GM10266 (cell line): ENCODE data around the gene SLC25A31.

Experiments used
- DNase-seq: peaks from one replicate; pipeline ENCODE4 v3.0.0; 2012; ENCODE audit errors: extremely low spot score
- TF ChIP-seq, protein P1 (sequence below): IDR thresholded peaks from 2 replicates; pipeline ENCODE4 v1.5.1; 2012; ENCODE audit warnings: mild to moderate bottlenecking, low read depth; ENCODE audit not compliant: control insufficient read depth, insufficient read depth; ENCODE audit errors: missing control alignments

Gene SLC25A31

DNA sequence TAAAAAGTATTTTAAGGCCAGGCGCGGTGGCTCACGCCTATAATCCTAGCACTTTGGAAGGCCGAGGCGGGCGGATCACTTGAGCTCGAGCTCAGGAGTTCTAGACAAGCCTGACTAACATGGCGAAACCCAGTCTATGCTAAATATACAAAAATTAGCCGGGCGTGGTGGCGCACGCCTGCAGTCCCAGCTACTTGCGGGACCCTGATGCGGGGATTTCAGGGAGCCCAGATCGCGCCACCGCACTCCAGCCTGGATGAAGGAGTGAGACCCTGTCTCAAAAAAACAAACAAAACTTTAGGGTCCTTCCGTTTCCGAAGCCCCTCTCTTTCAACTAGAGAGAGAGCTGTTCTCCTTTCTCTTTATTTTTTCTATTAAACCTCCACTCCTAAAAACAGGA is 1.2 kb downstream of the SLC25A31 start:
- DNase-seq: no peak
- TF ChIP-seq, protein P1, sequence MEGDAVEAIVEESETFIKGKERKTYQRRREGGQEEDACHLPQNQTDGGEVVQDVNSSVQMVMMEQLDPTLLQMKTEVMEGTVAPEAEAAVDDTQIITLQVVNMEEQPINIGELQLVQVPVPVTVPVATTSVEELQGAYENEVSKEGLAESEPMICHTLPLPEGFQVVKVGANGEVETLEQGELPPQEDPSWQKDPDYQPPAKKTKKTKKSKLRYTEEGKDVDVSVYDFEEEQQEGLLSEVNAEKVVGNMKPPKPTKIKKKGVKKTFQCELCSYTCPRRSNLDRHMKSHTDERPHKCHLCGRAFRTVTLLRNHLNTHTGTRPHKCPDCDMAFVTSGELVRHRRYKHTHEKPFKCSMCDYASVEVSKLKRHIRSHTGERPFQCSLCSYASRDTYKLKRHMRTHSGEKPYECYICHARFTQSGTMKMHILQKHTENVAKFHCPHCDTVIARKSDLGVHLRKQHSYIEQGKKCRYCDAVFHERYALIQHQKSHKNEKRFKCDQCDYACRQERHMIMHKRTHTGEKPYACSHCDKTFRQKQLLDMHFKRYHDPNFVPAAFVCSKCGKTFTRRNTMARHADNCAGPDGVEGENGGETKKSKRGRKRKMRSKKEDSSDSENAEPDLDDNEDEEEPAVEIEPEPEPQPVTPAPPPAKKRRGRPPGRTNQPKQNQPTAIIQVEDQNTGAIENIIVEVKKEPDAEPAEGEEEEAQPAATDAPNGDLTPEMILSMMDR: no peak

GRCh38 chr4:127732623-127733328 is 2.6 kb downstream of the SLC25A31 start:
- DNase-seq: peak; percentile 72
- TF ChIP-seq, protein P1: peak; percentile 42

GRCh38 chr4:127734976-127735375 is 4.8 kb downstream of the SLC25A31 start:
- TF ChIP-seq, protein P1: no peak
- no peak for DNase-seq

GRCh38 chr4:127737295-127737694 is 7.1 kb downstream of the SLC25A31 start:
- TF ChIP-seq, protein P1: no peak
- no peak for DNase-seq

DNA sequence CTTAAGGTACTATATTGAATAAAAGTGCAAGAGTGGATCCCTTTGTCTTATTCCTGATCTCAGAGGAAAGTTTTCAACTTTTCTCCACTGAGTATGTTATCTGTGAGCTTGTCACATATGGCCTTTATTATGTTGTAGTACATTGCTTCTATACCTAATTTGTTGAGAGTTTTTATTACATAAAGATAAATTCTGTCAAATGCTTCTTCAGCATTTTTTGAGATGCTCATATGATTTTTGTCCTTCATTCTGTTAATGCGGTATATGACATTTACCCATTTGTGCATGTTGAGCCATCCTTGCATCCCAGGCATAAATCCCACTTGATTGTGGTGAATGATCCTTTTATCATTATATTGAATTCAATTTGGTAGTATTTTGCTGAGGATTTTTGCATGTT is 11.0 kb downstream of the SLC25A31 start:
- TF ChIP-seq, protein P1: no peak
- DNase-seq: no peak

DNA sequence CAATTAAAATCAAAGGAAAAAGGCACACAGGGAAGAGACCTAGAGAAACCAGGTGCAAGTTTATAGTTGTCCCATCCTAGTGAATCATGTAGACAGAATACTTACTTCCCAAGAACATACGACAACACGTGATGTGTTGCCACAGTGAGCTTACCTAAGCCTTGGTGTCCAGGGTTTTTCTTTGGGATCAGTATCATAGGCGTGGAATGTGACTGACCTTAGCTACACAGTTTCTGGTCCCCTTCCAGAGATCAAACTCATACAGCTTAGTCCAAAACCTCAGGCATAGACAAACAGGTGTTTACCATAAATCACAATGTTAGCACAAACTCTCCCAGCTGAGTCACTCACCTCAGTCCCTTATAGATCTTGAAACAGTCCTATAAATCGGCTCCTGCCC is 17.7 kb downstream of the SLC25A31 start:
- DNase-seq: no peak

GRCh38 chr4:127748957-127749356 is 18.8 kb downstream of the SLC25A31 start:
- TF ChIP-seq, protein P1: no peak
- no peak for DNase-seq

More for the DNA sequence above, 17.7 kb downstream of the SLC25A31 start:
- TF ChIP-seq, protein P1: no peak
